Measurements from ENCODE around the gene TOGARAM1.
"Not testable (repeated sequence)": the region's sequence is repeated elsewhere in the genome, so short reads cannot be mapped to it uniquely, and the experiment has no call there.

The TOGARAM1 gene

GRCh38 chr14:45072126-45072525 lies 110.1 kb downstream of the TOGARAM1 start:
- H3K9me3 ChIP-seq (ENCODE audit: insufficient read depth, low read length) = no peaks in the 10 kb centered on the region
- H3K4me3 ChIP-seq (ENCODE audit: insufficient read length, low read depth) = no peak overlapping the region
- no peaks in the 10 kb centered on the region for H3K4me1 ChIP-seq (ENCODE audit: insufficient read depth, insufficient read length)
- no peaks in the 10 kb centered on the region for H3K27me3 ChIP-seq (ENCODE audit: insufficient read depth, insufficient read length)
- TF ChIP-seq SUZ12 (IDR thresholded peaks at IDR 0.05; ENCODE audit: extremely low read depth, insufficient read depth, insufficient read length) = no peak
- TF ChIP-seq ZNF274 (IDR thresholded peaks at IDR 0.05; ENCODE audit: low read depth, low read length) = no peak
- no peak for TF ChIP-seq YY1 (IDR thresholded peaks at IDR 0.05; ENCODE audit: insufficient read depth, insufficient read length)
- no peak overlapping the region for H3K9ac ChIP-seq (ENCODE audit: insufficient read length, low read depth)
- DNase-seq (ENCODE audit: low read depth, low spot score) = no peak
- H3K36me3 ChIP-seq (ENCODE audit: insufficient read depth, insufficient read length, low read length) = no peaks in the 10 kb centered on the region

- Histone ChIP-seq H3K9ac (ENCODE audit: insufficient read length, low read depth) (no peak overlapping the region), H3K4me3 (ENCODE audit: insufficient read length, low read depth) (no peak overlapping the region), H3K36me3 (ENCODE audit: insufficient read depth, insufficient read length, low read length) (no peaks in the 10 kb centered on the region), H3K27me3 (ENCODE audit: insufficient read depth, insufficient read length) (no peaks in the 10 kb centered on the region), H3K4me1 (ENCODE audit: insufficient read depth, insufficient read length) (no peaks in the 10 kb centered on the region), H3K9me3 (ENCODE audit: insufficient read depth, low read length) (no peaks in the 10 kb centered on the region)
- DNase-seq (ENCODE audit: low read depth, low spot score) = no peak
- TF ChIP-seq SUZ12 (IDR thresholded peaks at IDR 0.05; ENCODE audit: extremely low read depth, insufficient read depth, insufficient read length) (no peak), YY1 (IDR thresholded peaks at IDR 0.05; ENCODE audit: insufficient read depth, insufficient read length) (no peak)
Measured at GRCh38 chr14:45073231-45073879, 111.4 kb downstream of the TOGARAM1 start.

GRCh38 chr14:45078323-45078722 lies 116.3 kb downstream of the TOGARAM1 start:
- DNase-seq (ENCODE audit: low read depth, low spot score) = no peak
- H3K4me3 ChIP-seq (ENCODE audit: insufficient read length, low read depth) = no peak overlapping the region
- no peaks in the 10 kb centered on the region for H3K27me3 ChIP-seq (ENCODE audit: insufficient read depth, insufficient read length)
- H3K9ac ChIP-seq (ENCODE audit: insufficient read length, low read depth) = no peak overlapping the region
- H3K4me1 ChIP-seq (ENCODE audit: insufficient read depth, insufficient read length) = no peaks in the 10 kb centered on the region
- no peaks in the 10 kb centered on the region for H3K36me3 ChIP-seq (ENCODE audit: insufficient read depth, insufficient read length, low read length)
- TF ChIP-seq ZNF274 (IDR thresholded peaks at IDR 0.05; ENCODE audit: low read depth, low read length) = no peak
- TF ChIP-seq SUZ12 (IDR thresholded peaks at IDR 0.05; ENCODE audit: extremely low read depth, insufficient read depth, insufficient read length) = no peak
- TF ChIP-seq YY1 (IDR thresholded peaks at IDR 0.05; ENCODE audit: insufficient read depth, insufficient read length) = no peak
- no peaks in the 10 kb centered on the region for H3K9me3 ChIP-seq (ENCODE audit: insufficient read depth, low read length)

GRCh38 chr14:45080416-45080968 lies 118.5 kb downstream of the TOGARAM1 start:
- H3K36me3 ChIP-seq (ENCODE audit: insufficient read depth, insufficient read length, low read length); H3K4me3 ChIP-seq (ENCODE audit: insufficient read length, low read depth); H3K9ac ChIP-seq (ENCODE audit: insufficient read length, low read depth); DNase-seq (ENCODE audit: low read depth, low spot score); H3K9me3 ChIP-seq (ENCODE audit: insufficient read depth, low read length); H3K27me3 ChIP-seq (ENCODE audit: insufficient read depth, insufficient read length); H3K4me1 ChIP-seq (ENCODE audit: insufficient read depth, insufficient read length): not testable (repeated sequence)

GRCh38 chr14:45081096-45081495 lies 119.1 kb downstream of the TOGARAM1 start:
- not testable (repeated sequence) for H3K4me3 ChIP-seq (ENCODE audit: insufficient read length, low read depth); H3K4me1 ChIP-seq (ENCODE audit: insufficient read depth, insufficient read length); H3K9ac ChIP-seq (ENCODE audit: insufficient read length, low read depth); DNase-seq (ENCODE audit: low read depth, low spot score); H3K9me3 ChIP-seq (ENCODE audit: insufficient read depth, low read length); H3K27me3 ChIP-seq (ENCODE audit: insufficient read depth, insufficient read length); H3K36me3 ChIP-seq (ENCODE audit: insufficient read depth, insufficient read length, low read length)

DNA sequence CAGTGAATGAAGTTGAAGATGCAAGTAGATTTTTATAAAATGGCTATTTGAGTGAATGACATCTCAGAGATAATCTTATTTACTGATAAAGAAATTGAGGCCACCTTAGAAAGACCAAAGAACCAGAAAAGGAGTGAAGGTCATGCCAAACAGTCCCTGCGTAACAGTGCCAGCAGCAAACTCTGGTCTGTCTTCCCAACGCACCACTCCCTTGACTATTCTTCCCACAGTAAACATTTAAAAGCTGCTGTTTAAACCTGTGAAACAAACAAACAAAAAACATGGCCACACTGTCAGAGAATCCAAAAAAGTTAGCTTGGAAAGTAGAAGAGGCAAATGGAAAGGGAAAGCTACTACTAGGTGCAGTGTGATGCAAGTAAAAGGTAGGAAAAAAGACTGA lies 120.4 kb downstream of the TOGARAM1 start:
- no peak for TF ChIP-seq SUZ12 (IDR thresholded peaks at IDR 0.05; ENCODE audit: extremely low read depth, insufficient read depth, insufficient read length)
- no peak for TF ChIP-seq YY1 (IDR thresholded peaks at IDR 0.05; ENCODE audit: insufficient read depth, insufficient read length)
- TF ChIP-seq ZNF274 (IDR thresholded peaks at IDR 0.05; ENCODE audit: low read depth, low read length) = no peak
- H3K9ac ChIP-seq (ENCODE audit: insufficient read length, low read depth) = no peak overlapping the region
- no peaks in the 10 kb centered on the region for H3K9me3 ChIP-seq (ENCODE audit: insufficient read depth, low read length)
- no peaks in the 10 kb centered on the region for H3K27me3 ChIP-seq (ENCODE audit: insufficient read depth, insufficient read length)
- no peaks in the 10 kb centered on the region for H3K4me1 ChIP-seq (ENCODE audit: insufficient read depth, insufficient read length)
- no peaks in the 10 kb centered on the region for H3K36me3 ChIP-seq (ENCODE audit: insufficient read depth, insufficient read length, low read length)
- H3K4me3 ChIP-seq (ENCODE audit: insufficient read length, low read depth) = no peak overlapping the region
- DNase-seq (ENCODE audit: low read depth, low spot score) = no peak

GRCh38 chr14:45083617-45083975 lies 121.6 kb downstream of the TOGARAM1 start:
- Histone ChIP-seq H3K27me3 (ENCODE audit: insufficient read depth, insufficient read length) (no peaks in the 10 kb centered on the region), H3K9ac (ENCODE audit: insufficient read length, low read depth) (no peak overlapping the region), H3K36me3 (ENCODE audit: insufficient read depth, insufficient read length, low read length) (peaks cover 2% of the 10 kb centered on the region), H3K4me3 (ENCODE audit: insufficient read length, low read depth) (no peak overlapping the region), H3K4me1 (ENCODE audit: insufficient read depth, insufficient read length) (no peaks in the 10 kb centered on the region), H3K9me3 (ENCODE audit: insufficient read depth, low read length) (no peaks in the 10 kb centered on the region)
- DNase-seq (ENCODE audit: low read depth, low spot score) = no peak
- no peak for TF ChIP-seq ZNF274 (IDR thresholded peaks at IDR 0.05; ENCODE audit: low read depth, low read length)
- no peak for TF ChIP-seq YY1 (IDR thresholded peaks at IDR 0.05; ENCODE audit: insufficient read depth, insufficient read length)
- TF ChIP-seq SUZ12 (IDR thresholded peaks at IDR 0.05; ENCODE audit: extremely low read depth, insufficient read depth, insufficient read length) = no peak
